BE2C (cell line): ENCODE results near the gene ZBTB40.

Experiments
- DNase-seq: peaks from one replicate; pipeline ENCODE4 v3.0.0-alpha.2; 2020
- H3K27me3 ChIP-seq: fragments of 250-450 bp; sonication (Bioruptor Pico); 2 replicates; pipeline ENCODE4 v1.5.1; 2020; ENCODE audit warnings: mild to moderate bottlenecking
- H3K36me3 ChIP-seq: fragments of 250-450 bp; sonication (Bioruptor Pico); 2 replicates; pipeline ENCODE4 v1.5.1; 2020; ENCODE audit warnings: mild to moderate bottlenecking
- H3K4me1 ChIP-seq: fragments of 250-450 bp; sonication (Bioruptor Pico); 2 replicates; pipeline ENCODE4 v1.5.1; 2020
- H3K4me3 ChIP-seq: 2 replicates; pipeline ENCODE4 v1.5.1; 2011; ENCODE audit warnings: low read depth, low read length
- H3K9me3 ChIP-seq: fragments of 250-450 bp; sonication (Bioruptor Pico); 2 replicates; pipeline ENCODE4 v1.5.1; 2020
- CTCF ChIP-seq: IDR thresholded peaks from 2 replicates; pipeline ENCODE4 v1.5.1; 2012; ENCODE audit warnings: mild to moderate bottlenecking, low read depth, low read length

ZBTB40 gene

GRCh38 chr1:22500058-22500457 lies 48.4 kb downstream of the ZBTB40 start:
- no peak for TF ChIP-seq CTCF
- no peak overlapping the region for H3K4me3 ChIP-seq
- no peaks in the 10 kb centered on the region for H3K36me3 ChIP-seq
- H3K9me3 ChIP-seq = no peaks in the 10 kb centered on the region
- DNase-seq = no peak
- no peaks in the 10 kb centered on the region for H3K27me3 ChIP-seq
- H3K4me1 ChIP-seq = peaks cover 12% of the 10 kb centered on the region

GRCh38 chr1:22500471-22500870 lies 48.8 kb downstream of the ZBTB40 start:
- no peaks in the 10 kb centered on the region for H3K27me3 ChIP-seq
- H3K36me3 ChIP-seq = no peaks in the 10 kb centered on the region
- peak; percentile 49 for DNase-seq
- no peak for TF ChIP-seq CTCF
- H3K4me3 ChIP-seq = no peak overlapping the region
- H3K4me1 ChIP-seq = peaks cover 12% of the 10 kb centered on the region
- H3K9me3 ChIP-seq = no peaks in the 10 kb centered on the region

DNA sequence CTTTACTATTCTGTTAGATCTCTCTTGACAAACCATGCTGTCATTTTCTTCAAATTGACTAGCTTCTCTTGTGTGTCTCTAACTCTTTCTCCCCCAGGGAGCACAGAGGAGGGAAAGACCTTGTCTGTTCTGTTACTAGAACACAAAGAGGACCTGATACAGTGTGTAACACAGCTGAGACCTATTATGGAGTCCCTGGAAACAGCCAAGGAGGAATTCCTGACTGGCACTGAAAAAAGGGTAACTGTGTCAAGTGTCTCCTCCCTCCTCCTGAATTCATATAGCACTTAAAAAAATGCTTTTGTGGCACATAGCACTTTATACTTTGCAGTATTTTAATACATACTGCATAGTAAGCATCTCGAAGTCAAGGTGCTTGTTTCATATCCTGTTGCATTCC lies 50.6 kb downstream of the ZBTB40 start:
- H3K4me1 ChIP-seq = peaks cover 12% of the 10 kb centered on the region
- H3K4me3 ChIP-seq = no peak overlapping the region
- H3K9me3 ChIP-seq = no peaks in the 10 kb centered on the region
- no peaks in the 10 kb centered on the region for H3K27me3 ChIP-seq
- TF ChIP-seq CTCF = no peak
- DNase-seq = no peak
- peaks cover 5% of the 10 kb centered on the region; the same call in 1 of the 2 replicates for H3K36me3 ChIP-seq

DNA sequence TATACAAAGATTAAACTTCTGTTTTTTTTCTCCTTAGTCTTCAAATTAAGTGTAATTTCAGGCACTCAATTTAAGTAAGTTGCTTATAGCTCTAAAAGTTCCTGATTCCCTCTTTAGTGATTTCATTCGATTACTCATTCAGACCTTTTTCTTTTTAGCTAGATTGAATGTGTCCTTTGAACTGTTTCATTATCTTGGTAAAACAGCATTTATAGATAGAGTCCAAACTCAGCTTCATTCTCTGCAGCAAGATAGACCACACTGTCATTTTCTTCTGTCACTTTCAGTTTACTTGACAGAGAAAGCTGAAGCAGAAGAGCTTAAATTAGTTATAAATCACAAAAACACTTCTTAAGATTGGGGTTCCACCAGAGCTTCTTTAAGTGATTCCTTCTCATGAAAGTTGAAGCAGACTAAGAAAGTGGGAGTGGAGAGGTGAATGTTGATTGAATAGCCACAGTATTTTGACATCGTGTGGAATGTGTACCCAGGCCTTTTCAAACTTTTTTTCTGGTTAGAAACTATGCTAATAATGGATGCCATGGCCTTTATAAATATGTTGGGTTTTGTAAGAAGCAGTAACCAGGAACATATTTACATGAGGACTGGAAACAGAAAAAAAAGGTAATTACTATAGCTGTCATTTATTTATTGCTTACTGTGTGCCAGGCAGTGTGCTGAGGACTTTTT lies 52.2 kb downstream of the ZBTB40 start:
- H3K4me1 ChIP-seq = peaks cover 7% of the 10 kb centered on the region
- no peaks in the 10 kb centered on the region for H3K9me3 ChIP-seq
- DNase-seq = no peak
- H3K4me3 ChIP-seq = no peak overlapping the region
- TF ChIP-seq CTCF = no peak
- no peaks in the 10 kb centered on the region for H3K27me3 ChIP-seq
- peaks cover 13% of the 10 kb centered on the region for H3K36me3 ChIP-seq

GRCh38 chr1:22506130-22506692 lies 54.6 kb downstream of the ZBTB40 start:
- Histone ChIP-seq H3K4me3 (no peak overlapping the region), H3K27me3 (no peaks in the 10 kb centered on the region), H3K9me3 (no peaks in the 10 kb centered on the region), H3K4me1 (peaks cover 3% of the 10 kb centered on the region; the same call in 1 of the 2 replicates), H3K36me3 (peaks cover 25% of the 10 kb centered on the region)
- no peak for TF ChIP-seq CTCF
- no peak for DNase-seq

DNA sequence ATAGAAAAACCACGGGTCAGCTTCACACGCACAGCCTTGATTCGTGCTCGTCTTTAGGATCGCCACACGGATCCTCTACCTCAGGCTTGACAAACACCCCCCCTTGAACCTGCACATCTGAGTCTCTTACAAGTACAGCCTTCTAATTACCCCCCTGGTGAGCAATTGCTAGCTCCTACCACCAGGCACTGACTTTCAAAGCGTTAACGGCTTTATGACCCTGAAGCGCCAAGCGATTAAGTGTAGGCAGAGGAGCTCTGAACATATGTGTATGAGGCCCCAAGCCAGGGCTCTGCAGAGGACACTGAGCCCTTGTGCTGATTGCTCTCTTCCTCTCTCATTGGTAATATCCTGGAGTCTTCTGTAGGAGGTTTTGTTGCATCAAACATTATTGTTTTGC lies 55.9 kb downstream of the ZBTB40 start:
- DNase-seq = no peak
- Histone ChIP-seq H3K36me3 (peaks cover 25% of the 10 kb centered on the region), H3K4me1 (peaks cover 3% of the 10 kb centered on the region; the same call in 1 of the 2 replicates), H3K9me3 (no peaks in the 10 kb centered on the region), H3K27me3 (no peaks in the 10 kb centered on the region), H3K4me3 (no peak overlapping the region)
- no peak for TF ChIP-seq CTCF
